ENCODE data around the gene CIAPIN1. TPM values are rescaled to one million over a fixed set of nuclear protein-coding genes. Genes with fewer than 3 reads are reported as not detected.

The CIAPIN1 gene
- total and polyA plus RNA-seq, 2 of the 4 experiments (the other 2 are of a cell fraction) = 41.6 to 47.7 TPM

GRCh38 chr16:57391708-57392107, 55.5 kb downstream of the CIAPIN1 start:
- Histone ChIP-seq H3K9ac (ENCODE audit: low read depth, low read length) (no peak overlapping the region), H3K27ac (ENCODE audit: insufficient read depth, low read length) (no peak overlapping the region), H3K4me2 (ENCODE audit: low read depth, low read length) (no peak overlapping the region), H4K5ac (ENCODE audit: low read depth, low read length) (no peak overlapping the region), H3K23ac (ENCODE audit: low read depth, low read length) (no peak overlapping the region), H2AK9ac (replicated peaks; ENCODE audit: low read depth, low read length, poor library complexity) (no peak overlapping the region), H3K36me3 (ENCODE audit: control insufficient read depth, insufficient read depth, low read length) (no peaks in the 10 kb centered on the region), H4K8ac (ENCODE audit: low read depth in 2 of 2, low read length in 2 of 2) (no peak overlapping the region), H3K4ac (ENCODE audit: low read depth, low read length) (no peak overlapping the region), H4K91ac (ENCODE audit: insufficient read depth, low read depth, low read length) (no peak overlapping the region), H2BK5ac (ENCODE audit: low read depth, low read length, poor library complexity, severe bottlenecking) (no peak overlapping the region), H2AK5ac (ENCODE audit: low read depth, low read length) (no peak overlapping the region), H3K27me3 (ENCODE audit: control insufficient read depth, insufficient read depth, low read length) (peaks cover 40% of the 10 kb centered on the region), H3K9me1 (ENCODE audit: insufficient read depth, low read length) (no peaks in the 10 kb centered on the region), H3K4me3 (ENCODE audit: insufficient read depth, low read depth, low read length) (no peak overlapping the region), H4K20me1 (ENCODE audit: insufficient read depth, low read length) (no peaks in the 10 kb centered on the region), H3K14ac (replicated peaks; ENCODE audit: low read depth, low read length) (no peak overlapping the region), H3K4me1 (ENCODE audit: control insufficient read depth, insufficient read depth, low read length) (no peaks in the 10 kb centered on the region), H2BK120ac (ENCODE audit: low read depth, low read length) (no peak overlapping the region), H3K56ac (ENCODE audit: extremely low read depth, insufficient read depth, low read length) (no peak overlapping the region), H3K79me1 (ENCODE audit: low read depth in 1 of 2, low read length in 2 of 2) (no peaks in the 10 kb centered on the region), H2BK15ac (ENCODE audit: low read depth, low read length) (no peak overlapping the region), H3K9me3 (ENCODE audit: control insufficient read depth, insufficient read depth, low read length) (peaks cover 3% of the 10 kb centered on the region), H2AFZ (replicated peaks; ENCODE audit: low read length, poor library complexity) (no peak overlapping the region), H2BK20ac (ENCODE audit: low read depth, low read length) (no peak overlapping the region), H3K18ac (ENCODE audit: low read depth, low read length) (no peak overlapping the region)
- CTCF ChIA-PET = interaction anchor here (0.6 kb wide), 2 partner anchors 25 to 905 kb away, joined by 3 to 4 read pairs; no protein-coding TSS in a partner anchor
- TF ChIP-seq MXI1 (IDR thresholded peaks at IDR 0.05; ENCODE audit: borderline replicate concordance, low read depth, low read length) = no peak
- no peak for TF ChIP-seq RCOR1 (IDR thresholded peaks at IDR 0.05; ENCODE audit: insufficient replicate concordance, low read length)
- TF ChIP-seq SMC3 (IDR thresholded peaks at IDR 0.05; ENCODE audit: low read depth, low read length) = no peak
- TF ChIP-seq, protein P1, sequence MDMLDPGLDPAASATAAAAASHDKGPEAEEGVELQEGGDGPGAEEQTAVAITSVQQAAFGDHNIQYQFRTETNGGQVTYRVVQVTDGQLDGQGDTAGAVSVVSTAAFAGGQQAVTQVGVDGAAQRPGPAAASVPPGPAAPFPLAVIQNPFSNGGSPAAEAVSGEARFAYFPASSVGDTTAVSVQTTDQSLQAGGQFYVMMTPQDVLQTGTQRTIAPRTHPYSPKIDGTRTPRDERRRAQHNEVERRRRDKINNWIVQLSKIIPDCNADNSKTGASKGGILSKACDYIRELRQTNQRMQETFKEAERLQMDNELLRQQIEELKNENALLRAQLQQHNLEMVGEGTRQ (IDR thresholded peaks at IDR 0.05; ENCODE audit: low read depth, low read length) = no peak
- no peak for TF ChIP-seq NFE2L2 (IDR thresholded peaks at IDR 0.05; ENCODE audit: low read depth, low read length)
- no peak for TF ChIP-seq BHLHE40 (IDR thresholded peaks at IDR 0.05; ENCODE audit: low read depth, low read length)
- TF ChIP-seq, protein P2, sequence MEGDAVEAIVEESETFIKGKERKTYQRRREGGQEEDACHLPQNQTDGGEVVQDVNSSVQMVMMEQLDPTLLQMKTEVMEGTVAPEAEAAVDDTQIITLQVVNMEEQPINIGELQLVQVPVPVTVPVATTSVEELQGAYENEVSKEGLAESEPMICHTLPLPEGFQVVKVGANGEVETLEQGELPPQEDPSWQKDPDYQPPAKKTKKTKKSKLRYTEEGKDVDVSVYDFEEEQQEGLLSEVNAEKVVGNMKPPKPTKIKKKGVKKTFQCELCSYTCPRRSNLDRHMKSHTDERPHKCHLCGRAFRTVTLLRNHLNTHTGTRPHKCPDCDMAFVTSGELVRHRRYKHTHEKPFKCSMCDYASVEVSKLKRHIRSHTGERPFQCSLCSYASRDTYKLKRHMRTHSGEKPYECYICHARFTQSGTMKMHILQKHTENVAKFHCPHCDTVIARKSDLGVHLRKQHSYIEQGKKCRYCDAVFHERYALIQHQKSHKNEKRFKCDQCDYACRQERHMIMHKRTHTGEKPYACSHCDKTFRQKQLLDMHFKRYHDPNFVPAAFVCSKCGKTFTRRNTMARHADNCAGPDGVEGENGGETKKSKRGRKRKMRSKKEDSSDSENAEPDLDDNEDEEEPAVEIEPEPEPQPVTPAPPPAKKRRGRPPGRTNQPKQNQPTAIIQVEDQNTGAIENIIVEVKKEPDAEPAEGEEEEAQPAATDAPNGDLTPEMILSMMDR (conservative IDR thresholded peaks at IDR 0.05; ENCODE audit: low read depth, low read length) = no peak
- no peak for TF ChIP-seq ELK1 (IDR thresholded peaks at IDR 0.05; ENCODE audit: borderline replicate concordance, low read depth, low read length)
- no peak for TF ChIP-seq FOS (IDR thresholded peaks at IDR 0.05; ENCODE audit: low read depth, low read length)
- TF ChIP-seq POLR2A (IDR thresholded peaks at IDR 0.05; ENCODE audit: low read depth, low read length) = no peak
- TF ChIP-seq CHD1 (IDR thresholded peaks at IDR 0.05; ENCODE audit: low read depth, low read length) = no peak
- no peak for TF ChIP-seq RAD21 (IDR thresholded peaks at IDR 0.05; ENCODE audit: low read length)
- no peak for TF ChIP-seq RFX5 (IDR thresholded peaks at IDR 0.05; ENCODE audit: low read depth, low read length)
- dilution Hi-C loops (cut with HindIII; ENCODE audit: low sequenced_read_pairs, unreplicated experiment) (no loop called here), intact Hi-C loops (cut with micrococcal nuclease) (no loop called here), in situ Hi-C loops (cut with MboI; ENCODE audit: low sequenced_read_pairs) (no loop called here)
- no CpG with 5 or more reads among the region's 5 CpGs for WGBS, 2 experiments (ENCODE audit: extremely low coverage in 2 of 2, insufficient read length in 1 of 2)
- no TSS peak for BruUV-seq (replicated peaks)
- no peak for DNase-seq
- POLR2A ChIA-PET (ENCODE audit: unreplicated experiment) = no interaction called here
- ATAC-seq (ENCODE audit: low read depth) = no peak
